NOMO-1 treated with dmso at 0.1 percent for 144 hours (cell line): ENCODE measurements around the gene GPC6.
A peak's percentile ranks its signal among the peaks of the same experiment; 100 is the strongest.

Experiments
- DNase-seq: peaks from one replicate; lab custom pipeline; 2025; ENCODE audit not compliant: unreplicated experiment; lab: John Stamatoyannopoulos, UW

The GPC6 gene

DNA sequence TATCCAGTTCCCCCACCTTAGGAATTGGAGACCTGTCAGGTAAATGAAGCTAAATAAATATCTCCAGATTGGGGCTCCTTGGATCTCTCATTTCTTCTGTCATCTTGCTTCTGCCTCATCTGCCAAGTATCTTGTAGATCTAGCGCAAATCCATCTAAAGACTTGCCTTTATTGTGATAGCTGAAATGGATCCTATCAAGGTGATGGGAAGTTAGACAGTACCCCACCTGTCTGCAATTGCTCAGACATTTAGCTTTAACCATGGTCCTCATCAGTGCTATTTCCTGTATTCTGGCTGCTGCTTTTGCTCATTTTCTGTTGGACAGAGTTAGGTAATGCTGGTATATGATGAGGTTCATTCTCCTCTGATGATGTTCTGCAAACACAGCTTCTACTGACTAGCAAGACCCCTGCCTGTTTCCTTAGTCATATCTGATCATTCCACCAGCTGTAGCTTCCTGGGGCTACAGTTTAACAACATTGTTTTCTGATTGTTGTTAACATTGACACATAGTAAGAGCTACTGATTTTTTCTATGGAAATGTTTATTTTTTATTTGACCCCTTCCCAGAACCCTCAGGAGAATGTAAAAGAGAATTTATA, 912.9 kb downstream of the GPC6 start:
- DNase-seq: no peak

GRCh38 chr13:94140027-94140426, 913.4 kb downstream of the GPC6 start:
- DNase-seq: no peak

DNA sequence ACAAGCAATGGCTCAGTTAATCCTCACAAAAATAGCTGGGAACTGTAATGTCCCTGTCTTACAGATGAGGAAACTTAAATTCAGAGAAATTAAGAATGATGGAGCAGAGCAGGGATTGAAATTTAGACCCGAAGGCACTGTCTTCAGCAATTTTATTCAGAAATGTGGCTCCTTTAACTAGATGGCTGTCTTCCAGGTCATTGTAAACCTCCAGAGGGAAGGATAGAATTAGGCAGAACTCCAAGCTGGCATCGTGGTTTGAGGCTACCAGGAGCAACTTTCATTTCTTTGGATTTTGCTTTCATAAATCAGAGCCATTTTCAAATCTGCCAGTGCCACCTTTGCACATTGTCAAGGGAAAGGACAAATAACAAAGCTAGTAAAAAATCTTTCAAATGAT, 913.9 kb downstream of the GPC6 start:
- no peak for DNase-seq

GRCh38 chr13:94143624-94144350, 917.2 kb downstream of the GPC6 start:
- DNase-seq: no peak

- no peak for DNase-seq
Observed at GRCh38 chr13:94145966-94146365, 919.4 kb downstream of the GPC6 start.

GRCh38 chr13:94153586-94153985, 927.0 kb downstream of the GPC6 start:
- no peak for DNase-seq

DNA sequence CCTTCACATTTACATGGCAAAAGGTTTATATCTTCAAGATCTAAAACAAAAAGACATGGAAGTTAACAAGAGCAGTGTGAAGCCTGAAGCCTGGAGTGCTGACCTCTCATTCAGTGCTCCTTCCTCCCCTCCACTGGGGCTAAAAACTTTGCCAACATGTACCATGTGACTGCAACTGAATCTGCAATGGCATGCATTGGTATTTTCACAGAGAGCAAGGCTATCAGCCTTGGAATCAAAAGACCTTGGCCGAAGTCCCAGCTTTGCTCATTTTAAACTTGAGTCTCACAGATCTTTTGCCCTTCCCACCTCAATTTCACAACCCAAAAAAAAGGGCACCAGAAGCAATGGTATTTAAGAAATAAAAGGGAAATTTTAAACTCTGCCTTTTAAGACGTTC, 927.8 kb downstream of the GPC6 start:
- no peak for DNase-seq

DNA sequence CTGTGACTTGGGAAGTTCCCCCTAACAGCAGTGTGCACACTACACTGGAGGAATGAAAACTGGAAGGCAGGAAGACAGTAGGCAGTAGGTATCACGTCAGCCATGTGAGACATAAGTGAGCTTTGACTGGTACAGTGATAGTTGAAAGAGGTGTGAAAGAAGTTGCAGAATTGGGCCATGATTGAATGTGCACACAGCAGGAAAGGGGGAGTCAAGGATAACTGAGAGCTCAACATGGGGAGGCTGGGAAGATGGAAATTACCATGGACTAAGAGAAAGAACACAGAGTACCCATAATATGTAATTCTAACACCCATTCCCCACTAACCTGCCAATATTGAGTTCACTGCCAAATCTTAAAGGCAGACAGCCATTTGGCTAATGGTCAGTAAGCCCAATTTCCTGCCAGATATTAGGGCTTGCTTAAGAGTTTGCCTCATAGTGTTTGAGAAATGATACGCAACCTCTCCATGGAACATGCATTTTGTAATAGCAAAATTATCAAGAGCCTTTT, 931.2 kb downstream of the GPC6 start:
- DNase-seq: no peak

DNA sequence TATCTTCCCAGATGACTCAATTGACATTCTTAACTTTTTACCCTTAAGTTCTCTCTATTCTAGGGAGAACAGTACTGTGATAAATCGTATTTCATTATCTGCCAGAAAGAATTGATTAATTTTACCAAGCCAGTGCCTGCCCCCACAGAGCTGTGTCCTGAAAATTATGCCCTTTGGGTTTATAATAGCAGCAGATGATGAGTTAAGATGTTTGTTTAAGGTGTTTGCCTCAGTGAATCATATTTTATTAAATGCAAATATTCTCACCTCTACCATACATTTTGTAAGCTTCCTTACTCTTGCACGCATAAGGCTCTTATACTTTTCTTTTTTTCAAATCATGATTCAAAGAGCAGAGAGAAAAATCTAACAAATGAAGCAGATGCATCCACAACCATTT, 934.3 kb downstream of the GPC6 start:
- DNase-seq: no peak

- no peak for DNase-seq
Observed at GRCh38 chr13:94162289-94162688, 935.7 kb downstream of the GPC6 start.

DNA sequence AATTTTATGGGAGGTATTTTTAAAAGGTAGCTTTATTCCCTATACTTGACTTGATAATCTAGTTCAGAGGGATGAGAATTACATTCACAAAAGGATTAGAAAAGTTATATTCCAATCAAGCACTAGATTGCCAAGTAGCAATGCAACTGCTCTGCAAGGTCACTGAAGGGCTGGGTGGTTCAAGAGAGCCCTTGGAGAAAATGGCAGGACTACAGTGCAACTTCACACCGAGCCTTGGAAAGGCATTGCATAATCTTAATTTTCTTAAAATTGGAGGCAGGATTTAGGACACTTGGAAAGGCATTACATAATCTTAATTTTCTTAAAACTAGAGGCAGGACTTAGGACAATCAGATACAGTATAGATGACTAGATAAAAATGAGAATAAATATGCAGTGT, 936.9 kb downstream of the GPC6 start:
- DNase-seq: no peak

GRCh38 chr13:94168783-94169453, 942.3 kb downstream of the GPC6 start:
- DNase-seq: peak; percentile 38

- DNase-seq: no peak
Observed at GRCh38 chr13:94169454-94170144, 943.0 kb downstream of the GPC6 start.

GRCh38 chr13:94170145-94170571, 943.6 kb downstream of the GPC6 start:
- DNase-seq: no peak

GRCh38 chr13:94172416-94172815, 945.8 kb downstream of the GPC6 start:
- DNase-seq: no peak

- no peak for DNase-seq
Observed at GRCh38 chr13:94173312-94173854, 946.8 kb downstream of the GPC6 start.

DNA sequence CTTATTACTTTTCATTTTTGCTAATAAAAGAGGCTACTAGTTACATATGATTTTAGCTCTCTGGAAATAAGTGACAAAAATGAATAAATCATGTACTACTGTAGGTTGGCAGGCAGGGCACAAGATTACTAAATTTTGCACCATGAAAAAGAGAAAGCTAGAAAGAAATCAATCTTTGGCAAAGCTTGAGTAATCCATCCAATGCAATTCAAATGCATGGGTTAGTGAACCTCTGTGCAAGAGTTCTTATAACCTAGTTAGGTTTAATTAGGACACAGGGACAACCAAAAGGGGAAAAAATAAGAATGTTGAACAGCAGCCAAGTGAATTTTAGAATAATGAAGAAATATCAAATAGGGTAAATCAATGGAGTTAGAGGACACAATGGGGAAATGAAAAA, 947.4 kb downstream of the GPC6 start:
- no peak for DNase-seq

DNA sequence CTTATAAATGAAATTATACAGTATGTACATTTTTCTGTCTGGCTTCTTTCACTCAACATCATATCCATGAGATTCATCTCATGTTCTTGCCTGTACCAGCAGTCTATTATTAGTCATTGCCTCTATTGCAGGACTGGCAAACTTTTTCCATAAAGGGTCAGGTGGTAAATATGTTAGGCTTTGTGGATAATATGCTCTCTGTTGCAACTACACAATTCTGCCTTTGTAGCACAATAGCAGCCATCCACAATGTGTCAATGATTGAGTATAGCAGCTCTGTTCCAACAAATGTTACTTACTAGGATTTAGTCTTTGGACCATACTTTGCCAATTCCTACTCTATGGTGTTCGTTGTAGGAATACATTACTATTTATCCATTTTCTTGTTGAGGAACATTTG, 948.5 kb downstream of the GPC6 start:
- no peak for DNase-seq

DNA sequence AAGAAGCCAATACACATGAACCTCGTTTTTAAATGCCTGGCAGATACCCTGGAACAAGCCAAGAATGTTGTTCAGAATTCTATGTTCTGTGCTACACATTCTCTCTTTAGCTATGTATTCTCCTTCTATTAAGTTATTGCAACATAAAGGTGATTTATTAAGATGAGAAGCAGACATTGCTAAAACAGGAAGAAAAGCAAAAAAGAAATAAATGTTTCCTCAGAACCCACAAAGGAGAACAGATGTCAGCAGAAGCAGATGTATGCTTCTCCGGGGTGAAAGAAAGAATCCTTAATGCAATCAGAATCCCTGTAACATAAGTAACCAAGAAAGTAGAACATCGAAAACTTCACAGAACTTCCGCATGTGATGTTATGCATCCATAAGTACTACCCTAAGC, 950.0 kb downstream of the GPC6 start:
- peak; percentile 51 for DNase-seq

- no peak for DNase-seq
Observed at GRCh38 chr13:94177041-94177440, 950.4 kb downstream of the GPC6 start.

GRCh38 chr13:94178625-94179244, 952.1 kb downstream of the GPC6 start:
- DNase-seq: no peak
